ENCODE results near the gene C1orf53.

Gene C1orf53

GRCh38 chr1:197907846-197908616, 5.6 kb downstream of the C1orf53 start:
- H3K27ac ChIP-seq (ENCODE audit: low read length): no peak overlapping the region
- H3K4me3 ChIP-seq (ENCODE audit: low read length): no peak overlapping the region
- H3K4me1 ChIP-seq (ENCODE audit: control insufficient read depth, insufficient read depth, low read length): peaks cover 6% of the 10 kb centered on the region; the same call in 1 of the 2 replicates
- no peak for DNase-seq (ENCODE audit: low read depth, low spot score)
- peaks cover 83% of the 10 kb centered on the region for H3K27me3 ChIP-seq (ENCODE audit: control insufficient read depth, insufficient read depth, low read length)
- H3K9me3 ChIP-seq (ENCODE audit: control insufficient read depth, insufficient read depth, low read length): no peaks in the 10 kb centered on the region
- WGBS (ENCODE audit: insufficient coverage, insufficient read length): no CpG with 5 or more reads among the region's 3 CpGs
- no peaks in the 10 kb centered on the region for H3K36me3 ChIP-seq (ENCODE audit: control insufficient read depth, insufficient read depth, low read length)

GRCh38 chr1:197908716-197909220, 6.3 kb downstream of the C1orf53 start:
- no peak overlapping the region for H3K4me3 ChIP-seq (ENCODE audit: low read length)
- peaks cover 7% of the 10 kb centered on the region; the same call in 1 of the 2 replicates for H3K4me1 ChIP-seq (ENCODE audit: control insufficient read depth, insufficient read depth, low read length)
- peaks cover 84% of the 10 kb centered on the region for H3K27me3 ChIP-seq (ENCODE audit: control insufficient read depth, insufficient read depth, low read length)
- H3K36me3 ChIP-seq (ENCODE audit: control insufficient read depth, insufficient read depth, low read length): no peaks in the 10 kb centered on the region
- H3K9me3 ChIP-seq (ENCODE audit: control insufficient read depth, insufficient read depth, low read length): no peaks in the 10 kb centered on the region
- DNase-seq (ENCODE audit: low read depth, low spot score): no peak
- no peak overlapping the region for H3K27ac ChIP-seq (ENCODE audit: low read length)
- WGBS (ENCODE audit: insufficient coverage, insufficient read length): no CpG with 5 or more reads among the region's 14 CpGs

- no peak overlapping the region for H3K27ac ChIP-seq (ENCODE audit: low read length)
- no peaks in the 10 kb centered on the region for H3K9me3 ChIP-seq (ENCODE audit: control insufficient read depth, insufficient read depth, low read length)
- no peaks in the 10 kb centered on the region for H3K36me3 ChIP-seq (ENCODE audit: control insufficient read depth, insufficient read depth, low read length)
- H3K4me1 ChIP-seq (ENCODE audit: control insufficient read depth, insufficient read depth, low read length): peaks cover 7% of the 10 kb centered on the region; the same call in 1 of the 2 replicates
- no peak for DNase-seq (ENCODE audit: low read depth, low spot score)
- no peak overlapping the region for H3K4me3 ChIP-seq (ENCODE audit: low read length)
- H3K27me3 ChIP-seq (ENCODE audit: control insufficient read depth, insufficient read depth, low read length): peaks cover 84% of the 10 kb centered on the region
- no CpG with 5 or more reads among the region's 8 CpGs for WGBS (ENCODE audit: insufficient coverage, insufficient read length)
These were observed 7.0 kb downstream of the C1orf53 start for GRCh38 chr1:197909384-197909783.

GRCh38 chr1:197910120-197910991, 7.9 kb downstream of the C1orf53 start:
- WGBS (ENCODE audit: insufficient coverage, insufficient read length): no CpG with 5 or more reads among the region's 37 CpGs
- no peak overlapping the region for H3K4me3 ChIP-seq (ENCODE audit: low read length)
- peaks cover 88% of the 10 kb centered on the region for H3K27me3 ChIP-seq (ENCODE audit: control insufficient read depth, insufficient read depth, low read length)
- H3K36me3 ChIP-seq (ENCODE audit: control insufficient read depth, insufficient read depth, low read length): no peaks in the 10 kb centered on the region
- DNase-seq (ENCODE audit: low read depth, low spot score): no peak
- no peak overlapping the region for H3K27ac ChIP-seq (ENCODE audit: low read length)
- no peaks in the 10 kb centered on the region for H3K9me3 ChIP-seq (ENCODE audit: control insufficient read depth, insufficient read depth, low read length)
- peaks cover 6% of the 10 kb centered on the region; the same call in 1 of the 2 replicates for H3K4me1 ChIP-seq (ENCODE audit: control insufficient read depth, insufficient read depth, low read length)

- WGBS (ENCODE audit: insufficient coverage, insufficient read length): no CpG with 5 or more reads among the region's 47 CpGs
- Histone ChIP-seq H3K36me3 (ENCODE audit: control insufficient read depth, insufficient read depth, low read length) (no peaks in the 10 kb centered on the region), H3K27ac (ENCODE audit: low read length) (no peak overlapping the region), H3K4me3 (ENCODE audit: low read length) (peak overlapping the region; percentile 20; the same call in 1 of the 2 replicates), H3K9me3 (ENCODE audit: control insufficient read depth, insufficient read depth, low read length) (no peaks in the 10 kb centered on the region), H3K27me3 (ENCODE audit: control insufficient read depth, insufficient read depth, low read length) (peaks cover 91% of the 10 kb centered on the region), H3K4me1 (ENCODE audit: control insufficient read depth, insufficient read depth, low read length) (peaks cover 6% of the 10 kb centered on the region; the same call in 1 of the 2 replicates)
- DNase-seq (ENCODE audit: low read depth, low spot score): no peak
These were observed 8.9 kb downstream of the C1orf53 start for GRCh38 chr1:197911111-197911856.

DNA sequence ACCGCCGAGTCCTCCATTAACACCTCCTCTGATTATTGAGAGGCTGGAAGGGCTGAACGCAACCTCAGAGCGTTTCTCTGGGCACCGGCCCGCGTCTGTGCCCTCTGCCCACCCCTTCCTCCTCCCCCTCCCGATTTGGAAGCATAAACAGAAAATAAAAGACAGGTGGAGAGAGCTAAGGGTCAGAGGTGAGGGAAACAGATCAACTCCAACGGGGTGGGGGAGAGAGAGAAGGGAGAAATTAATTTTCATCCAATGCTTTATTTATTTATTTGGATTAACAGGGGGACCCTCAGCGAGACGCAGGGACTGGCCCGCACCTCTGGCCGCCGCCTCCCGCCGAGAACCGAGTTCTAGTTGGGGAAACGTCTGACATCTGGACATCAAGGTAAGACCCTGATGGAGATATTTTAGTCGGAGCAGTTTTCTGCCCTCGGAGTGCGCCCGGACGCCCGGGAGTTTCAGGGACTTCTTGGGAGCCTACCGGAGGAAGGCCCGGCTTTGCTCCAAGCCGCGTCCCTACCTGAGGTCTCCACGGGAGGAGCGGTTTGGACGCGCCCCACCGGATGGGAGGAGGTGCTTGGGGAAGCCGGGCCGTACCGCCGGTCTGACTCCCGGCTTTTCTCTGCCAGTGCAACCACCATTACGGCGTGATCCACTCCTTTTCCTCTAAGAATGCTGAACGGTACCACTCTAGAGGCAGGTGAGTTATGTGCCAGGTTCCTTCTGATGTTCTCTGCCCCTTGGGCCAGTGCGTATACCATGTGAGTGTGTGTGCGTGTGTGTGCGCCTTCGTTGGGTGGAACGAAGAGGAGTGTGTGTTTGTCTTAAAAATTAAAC, 9.6 kb downstream of the C1orf53 start:
- no peaks in the 10 kb centered on the region for H3K9me3 ChIP-seq (ENCODE audit: control insufficient read depth, insufficient read depth, low read length)
- no peak overlapping the region; the same call in 1 of the 2 replicates for H3K4me3 ChIP-seq (ENCODE audit: low read length)
- no peak overlapping the region for H3K27ac ChIP-seq (ENCODE audit: low read length)
- H3K27me3 ChIP-seq (ENCODE audit: control insufficient read depth, insufficient read depth, low read length): peaks cover 98% of the 10 kb centered on the region
- DNase-seq (ENCODE audit: low read depth, low spot score): no peak
- no peaks in the 10 kb centered on the region for H3K36me3 ChIP-seq (ENCODE audit: control insufficient read depth, insufficient read depth, low read length)
- no CpG with 5 or more reads among the region's 46 CpGs for WGBS (ENCODE audit: insufficient coverage, insufficient read length)
- H3K4me1 ChIP-seq (ENCODE audit: control insufficient read depth, insufficient read depth, low read length): peaks cover 6% of the 10 kb centered on the region; the same call in 1 of the 2 replicates

- no peak for DNase-seq (ENCODE audit: low read depth, low spot score)
- Histone ChIP-seq H3K36me3 (ENCODE audit: control insufficient read depth, insufficient read depth, low read length) (no peaks in the 10 kb centered on the region), H3K4me1 (ENCODE audit: control insufficient read depth, insufficient read depth, low read length) (peaks cover 6% of the 10 kb centered on the region; the same call in 1 of the 2 replicates), H3K27me3 (ENCODE audit: control insufficient read depth, insufficient read depth, low read length) (peaks cover 99% of the 10 kb centered on the region), H3K4me3 (ENCODE audit: low read length) (peak overlapping the region; percentile 6; the same call in 1 of the 2 replicates), H3K27ac (ENCODE audit: low read length) (no peak overlapping the region), H3K9me3 (ENCODE audit: control insufficient read depth, insufficient read depth, low read length) (no peaks in the 10 kb centered on the region)
- no CpG with 5 or more reads among the region's 32 CpGs for WGBS (ENCODE audit: insufficient coverage, insufficient read length)
These were observed 10.5 kb downstream of the C1orf53 start for GRCh38 chr1:197912739-197913494.

- Histone ChIP-seq H3K27me3 (ENCODE audit: control insufficient read depth, insufficient read depth, low read length) (peaks cover 99% of the 10 kb centered on the region), H3K4me1 (ENCODE audit: control insufficient read depth, insufficient read depth, low read length) (peaks cover 6% of the 10 kb centered on the region; the same call in 1 of the 2 replicates), H3K9me3 (ENCODE audit: control insufficient read depth, insufficient read depth, low read length) (no peaks in the 10 kb centered on the region), H3K36me3 (ENCODE audit: control insufficient read depth, insufficient read depth, low read length) (no peaks in the 10 kb centered on the region), H3K4me3 (ENCODE audit: low read length) (no peak overlapping the region), H3K27ac (ENCODE audit: low read length) (no peak overlapping the region)
- no CpG with 5 or more reads among the region's 26 CpGs for WGBS (ENCODE audit: insufficient coverage, insufficient read length)
- no peak for DNase-seq (ENCODE audit: low read depth, low spot score)
These were observed 11.3 kb downstream of the C1orf53 start for GRCh38 chr1:197913495-197914276.
